Measurements from ENCODE around the gene BAX. TPM values are rescaled to one million over a fixed set of nuclear protein-coding genes. Genes with fewer than 3 reads are reported as not detected.
"Not testable (repeated sequence)": the region's sequence is repeated elsewhere in the genome, so short reads cannot be mapped to it uniquely, and the experiment has no call there.

Gene BAX
- total RNA-seq, 2 donors from 2014 or later: 53.1 to 104 TPM

DNA sequence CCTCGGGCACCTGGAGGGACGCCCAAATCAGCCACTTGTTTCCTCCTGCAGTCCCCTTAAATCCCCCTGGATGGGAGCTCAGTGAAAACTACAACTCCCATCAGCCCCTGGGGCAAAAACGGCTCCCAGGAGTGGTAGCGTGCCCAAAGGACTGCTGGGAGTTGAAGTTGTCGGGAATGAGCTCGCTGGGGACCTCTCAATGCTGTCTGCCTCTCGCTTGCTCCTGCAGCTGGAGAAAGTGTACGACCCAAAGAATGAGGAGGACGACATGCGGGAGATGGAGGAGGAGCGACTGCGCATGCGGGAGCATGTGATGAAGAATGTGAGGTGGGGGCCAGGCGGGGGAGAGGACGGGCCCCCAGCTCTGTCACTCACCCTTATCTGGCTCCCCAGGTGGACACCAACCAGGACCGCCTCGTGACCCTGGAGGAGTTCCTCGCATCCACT lies 35.9 kb upstream of the BAX start:
- ATAC-seq (ENCODE audit: insufficient number of reproducible peaks, low FRiP score, low read depth) (no peak), DNase-seq (ENCODE audit: low spot score) (no peak)
- H3K4me1 ChIP-seq (ENCODE audit: control insufficient read depth in 1 of 2, low read depth in 2 of 2): no peaks in the 10 kb centered on the region
- H3K36me3 ChIP-seq: peaks cover 58% of the 10 kb centered on the region
- no peaks in the 10 kb centered on the region for H3K9me3 ChIP-seq
- H3K27ac ChIP-seq: no peak overlapping the region
- no peaks in the 10 kb centered on the region for H3K27me3 ChIP-seq (replicated peaks; ENCODE audit: insufficient read depth)
- no peak overlapping the region for H3K4me3 ChIP-seq
- TF ChIP-seq, protein P1, sequence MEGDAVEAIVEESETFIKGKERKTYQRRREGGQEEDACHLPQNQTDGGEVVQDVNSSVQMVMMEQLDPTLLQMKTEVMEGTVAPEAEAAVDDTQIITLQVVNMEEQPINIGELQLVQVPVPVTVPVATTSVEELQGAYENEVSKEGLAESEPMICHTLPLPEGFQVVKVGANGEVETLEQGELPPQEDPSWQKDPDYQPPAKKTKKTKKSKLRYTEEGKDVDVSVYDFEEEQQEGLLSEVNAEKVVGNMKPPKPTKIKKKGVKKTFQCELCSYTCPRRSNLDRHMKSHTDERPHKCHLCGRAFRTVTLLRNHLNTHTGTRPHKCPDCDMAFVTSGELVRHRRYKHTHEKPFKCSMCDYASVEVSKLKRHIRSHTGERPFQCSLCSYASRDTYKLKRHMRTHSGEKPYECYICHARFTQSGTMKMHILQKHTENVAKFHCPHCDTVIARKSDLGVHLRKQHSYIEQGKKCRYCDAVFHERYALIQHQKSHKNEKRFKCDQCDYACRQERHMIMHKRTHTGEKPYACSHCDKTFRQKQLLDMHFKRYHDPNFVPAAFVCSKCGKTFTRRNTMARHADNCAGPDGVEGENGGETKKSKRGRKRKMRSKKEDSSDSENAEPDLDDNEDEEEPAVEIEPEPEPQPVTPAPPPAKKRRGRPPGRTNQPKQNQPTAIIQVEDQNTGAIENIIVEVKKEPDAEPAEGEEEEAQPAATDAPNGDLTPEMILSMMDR (IDR thresholded peaks at IDR 0.05): no peak

DNA sequence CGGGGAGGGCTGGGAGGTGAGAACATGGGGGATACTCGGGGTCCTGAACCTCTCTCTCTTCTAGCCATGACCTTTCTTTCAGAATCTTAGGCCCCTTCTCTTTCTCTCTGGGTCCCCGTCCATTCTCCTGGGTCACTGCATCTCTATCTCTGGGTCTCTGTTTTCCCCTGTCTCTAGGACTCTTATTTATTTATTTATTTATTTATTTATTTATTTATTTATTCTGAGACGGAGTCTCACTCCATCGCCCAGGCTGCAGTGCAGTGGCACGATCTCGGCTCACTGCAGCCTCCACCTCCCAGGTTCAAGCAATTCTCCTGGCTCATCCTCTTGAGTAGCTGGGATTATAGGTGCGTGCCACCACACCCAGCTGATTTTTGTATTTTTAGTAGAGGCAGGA lies 35.4 kb upstream of the BAX start:
- not testable (repeated sequence) for H3K4me3 ChIP-seq; DNase-seq (ENCODE audit: low spot score); H3K9me3 ChIP-seq; H3K4me1 ChIP-seq (ENCODE audit: control insufficient read depth in 1 of 2, low read depth in 2 of 2); H3K27me3 ChIP-seq (replicated peaks; ENCODE audit: insufficient read depth); H3K27ac ChIP-seq; ATAC-seq (ENCODE audit: insufficient number of reproducible peaks, low FRiP score, low read depth)
- H3K36me3 ChIP-seq: peaks cover 53% of the 10 kb centered on the region

DNA sequence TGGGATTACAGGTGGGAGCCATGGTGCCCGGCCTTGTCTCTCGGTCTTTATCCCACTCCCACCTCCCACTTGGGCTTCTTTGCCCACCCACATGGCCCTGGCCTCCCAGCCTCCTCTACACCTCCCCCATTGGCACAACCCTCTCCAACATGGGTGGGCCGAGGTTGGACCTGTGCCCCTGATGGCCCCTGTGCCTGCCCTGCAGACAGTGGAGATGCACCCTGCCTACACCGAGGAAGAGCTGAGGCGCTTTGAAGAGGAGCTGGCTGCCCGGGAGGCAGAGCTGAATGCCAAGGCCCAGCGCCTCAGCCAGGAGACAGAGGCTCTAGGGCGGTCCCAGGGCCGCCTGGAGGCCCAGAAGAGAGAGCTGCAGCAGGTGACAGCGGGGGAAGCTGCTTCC lies 33.7 kb upstream of the BAX start:
- TF ChIP-seq, protein P1 (IDR thresholded peaks at IDR 0.05): no peak
- peaks cover 50% of the 10 kb centered on the region for H3K36me3 ChIP-seq
- no peak for ATAC-seq (ENCODE audit: insufficient number of reproducible peaks, low FRiP score, low read depth)

DNA sequence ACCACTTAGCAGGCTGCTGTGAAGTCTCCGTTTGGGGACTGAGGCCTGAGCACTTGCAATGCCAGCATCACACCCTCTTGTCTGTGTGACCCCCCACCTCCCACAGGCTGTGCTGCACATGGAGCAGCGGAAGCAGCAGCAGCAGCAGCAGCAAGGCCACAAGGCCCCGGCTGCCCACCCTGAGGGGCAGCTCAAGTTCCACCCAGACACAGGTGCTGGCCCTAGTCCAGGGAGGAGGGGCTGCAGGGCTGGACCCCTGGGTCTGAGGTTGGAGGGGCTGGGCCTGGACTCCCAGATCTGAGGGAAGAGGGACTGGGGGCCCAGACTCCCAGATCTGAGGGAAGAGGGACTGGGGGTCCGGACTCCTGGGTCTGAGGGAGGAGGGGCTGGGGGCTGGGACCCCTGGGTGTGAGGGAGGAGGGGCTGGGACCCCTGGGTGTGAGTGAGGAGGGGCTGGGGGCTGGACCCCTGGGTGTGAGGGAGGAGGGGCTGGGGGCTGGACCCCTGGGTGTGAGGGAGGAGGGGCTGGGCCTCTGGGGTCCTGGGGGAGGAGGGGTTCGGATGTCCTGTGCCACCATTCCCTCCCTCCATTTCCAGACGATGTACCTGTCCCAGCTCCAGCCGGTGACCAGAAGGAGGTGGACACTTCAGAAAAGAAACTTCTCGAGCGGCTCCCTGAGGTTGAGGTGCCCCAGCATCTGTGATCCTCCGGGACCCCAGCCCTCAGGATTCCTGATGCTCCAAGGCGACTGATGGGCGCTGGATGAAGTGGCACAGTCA lies 32.8 kb upstream of the BAX start:
- Histone ChIP-seq H3K27me3 (replicated peaks; ENCODE audit: insufficient read depth) (no peaks in the 10 kb centered on the region), H3K9me3 (no peaks in the 10 kb centered on the region), H3K4me1 (ENCODE audit: control insufficient read depth in 1 of 2, low read depth in 2 of 2) (no peaks in the 10 kb centered on the region), H3K4me3 (no peak overlapping the region), H3K36me3 (peaks cover 41% of the 10 kb centered on the region), H3K27ac (no peak overlapping the region)
- no peak for ATAC-seq (ENCODE audit: insufficient number of reproducible peaks, low FRiP score, low read depth)
- no peak for DNase-seq (ENCODE audit: low spot score)
- TF ChIP-seq, protein P1 (IDR thresholded peaks at IDR 0.05): no peak

More for the DNA sequence above, 33.7 kb upstream of the BAX start:
- H3K27me3 ChIP-seq (replicated peaks; ENCODE audit: insufficient read depth): no peaks in the 10 kb centered on the region
- H3K4me3 ChIP-seq: no peak overlapping the region
- no peaks in the 10 kb centered on the region for H3K4me1 ChIP-seq (ENCODE audit: control insufficient read depth in 1 of 2, low read depth in 2 of 2)
- no peak overlapping the region for H3K27ac ChIP-seq
- no peak for DNase-seq (ENCODE audit: low spot score)
- no peaks in the 10 kb centered on the region for H3K9me3 ChIP-seq

DNA sequence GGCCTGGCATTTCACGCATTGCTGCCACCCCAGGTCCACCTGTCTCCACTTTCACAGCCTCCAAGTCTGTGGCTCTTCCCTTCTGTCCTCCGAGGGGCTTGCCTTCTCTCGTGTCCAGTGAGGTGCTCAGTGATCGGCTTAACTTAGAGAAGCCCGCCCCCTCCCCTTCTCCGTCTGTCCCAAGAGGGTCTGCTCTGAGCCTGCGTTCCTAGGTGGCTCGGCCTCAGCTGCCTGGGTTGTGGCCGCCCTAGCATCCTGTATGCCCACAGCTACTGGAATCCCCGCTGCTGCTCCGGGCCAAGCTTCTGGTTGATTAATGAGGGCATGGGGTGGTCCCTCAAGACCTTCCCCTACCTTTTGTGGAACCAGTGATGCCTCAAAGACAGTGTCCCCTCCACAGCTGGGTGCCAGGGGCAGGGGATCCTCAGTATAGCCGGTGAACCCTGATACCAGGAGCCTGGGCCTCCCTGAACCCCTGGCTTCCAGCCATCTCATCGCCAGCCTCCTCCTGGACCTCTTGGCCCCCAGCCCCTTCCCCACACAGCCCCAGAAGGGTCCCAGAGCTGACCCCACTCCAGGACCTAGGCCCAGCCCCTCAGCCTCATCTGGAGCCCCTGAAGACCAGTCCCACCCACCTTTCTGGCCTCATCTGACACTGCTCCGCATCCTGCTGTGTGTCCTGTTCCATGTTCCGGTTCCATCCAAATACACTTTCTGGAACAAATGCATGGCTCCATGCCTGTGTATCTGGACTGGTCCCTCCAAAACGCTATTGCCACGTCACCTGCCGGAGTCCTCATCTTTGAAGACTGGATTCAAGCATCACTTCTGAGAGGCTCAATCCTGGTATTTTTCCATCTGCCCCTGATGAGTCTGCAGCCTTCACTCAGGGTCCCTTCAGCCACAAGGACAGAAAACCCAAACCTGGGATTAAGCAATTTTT lies 31.9 kb upstream of the BAX start:
- no peaks in the 10 kb centered on the region for H3K27me3 ChIP-seq (replicated peaks; ENCODE audit: insufficient read depth)
- TF ChIP-seq, protein P1 (IDR thresholded peaks at IDR 0.05): no peak
- H3K4me1 ChIP-seq (ENCODE audit: control insufficient read depth in 1 of 2, low read depth in 2 of 2): peaks cover 0 to 5% of the 10 kb centered on the region in 2 donors
- peaks cover 41% of the 10 kb centered on the region for H3K36me3 ChIP-seq
- H3K4me3 ChIP-seq: no peak overlapping the region
- no peak for DNase-seq (ENCODE audit: low spot score)
- H3K9me3 ChIP-seq: no peaks in the 10 kb centered on the region
- no peak for ATAC-seq (ENCODE audit: insufficient number of reproducible peaks, low FRiP score, low read depth)
- no peak overlapping the region for H3K27ac ChIP-seq

Data from thoracic aorta (tissue), 2 donors.